Vagina (tissue), 2 donors: ENCODE data around the gene PTPRN2. TPM values are rescaled to one million over a fixed set of nuclear protein-coding genes. Genes with fewer than 3 reads are reported as not detected.
"Not testable (repeated sequence)": the region's sequence is repeated elsewhere in the genome, so short reads cannot be mapped to it uniquely, and the experiment has no call there.

Experiments used
- DNase-seq, 2 donors: peaks; one replicate each; pipeline ENCODE4 v3.0.0-alpha.2; 2017; ENCODE audit errors: extremely low spot score in 2 of 2
- H3K27ac ChIP-seq: fragments of 200-600 bp; sonication (generic); one replicate; pipeline ENCODE4 v1.5.1; 2019
- H3K27me3 ChIP-seq: fragments of 200-600 bp; sonication (generic); one replicate; pipeline ENCODE4 v1.5.1; 2019
- H3K36me3 ChIP-seq, 2 donors: fragments of 200-600 bp; sonication (generic); one replicate each; pipeline ENCODE4 v1.5.1; 2017 to 2019
- H3K4me1 ChIP-seq: fragments of 200-600 bp; sonication (generic); one replicate; pipeline ENCODE4 v1.5.1; 2019
- H3K4me3 ChIP-seq, 2 donors: fragments of 200-600 bp; sonication (generic); 1 replicate in 1 of 2; 2 replicates in 1 of 2; pipeline ENCODE4 v1.5.1; 2016 to 2019
- H3K9me3 ChIP-seq: fragments of 200-600 bp; sonication (generic); one replicate; pipeline ENCODE4 v1.5.1; 2019
- CTCF ChIP-seq, 3 experiments: fragments of 450-650 bp in 2 of 3; fragments of 200-600 bp in 1 of 3; sonication (generic) in 1 of 3; IDR thresholded peaks; one replicate each; pipeline ENCODE4 v1.5.1; 2017 to 2019; ENCODE audit warnings: antibody characterized with exemption in 3 of 3, mild to moderate bottlenecking in 2 of 3, moderate library complexity in 2 of 3
- POLR2A ChIP-seq, 2 donors: fragments of 450-650 bp; IDR thresholded peaks; one replicate each; pipeline ENCODE4 v1.6.1; 2017; ENCODE audit warnings: antibody characterized with exemption in 2 of 2, mild to moderate bottlenecking in 2 of 2, moderate library complexity in 2 of 2
- POLR2AphosphoS5 ChIP-seq, 2 donors: sonication (generic); formaldehyde crosslinking; IDR thresholded peaks; one replicate each; pipeline ENCODE4 v1.9.0; 2017; ENCODE audit warnings: antibody characterized with exemption in 2 of 2, mild to moderate bottlenecking in 2 of 2, low read depth in 1 of 2; ENCODE audit not compliant: insufficient read depth in 1 of 2
- intact Hi-C: fragments of 100-400 bp; cut with DNase I; formaldehyde crosslinking; loops from one replicate; pipeline ENCODE4 v1.15.1; 2023
- total RNA-seq: library from RNA; depleted of rRNA; stranded (reverse); fragments of >200 nt; gene quantifications from one replicate; pipeline ENCODE4 v1.2.3, GENCODE V29; 2016

Gene PTPRN2
- total RNA-seq, 1 donor from 2014 or later: 7.4 TPM

GRCh38 chr7:158204453-158204852 lies 383.2 kb downstream of the PTPRN2 start:
- H3K27me3 ChIP-seq: no peaks in the 10 kb centered on the region
- no peaks in the 10 kb centered on the region for H3K36me3 ChIP-seq
- intact Hi-C loops: no loop called here
- DNase-seq: no peak
- no peaks in the 10 kb centered on the region for H3K4me1 ChIP-seq
- H3K4me3 ChIP-seq: no peak overlapping the region
- H3K9me3 ChIP-seq: no peaks in the 10 kb centered on the region
- H3K27ac ChIP-seq: no peak overlapping the region
- no peak for TF ChIP-seq POLR2AphosphoS5 (IDR thresholded peaks at IDR 0.05; ENCODE audit: insufficient read depth in 1 of 2, low read depth in 1 of 2)
- TF ChIP-seq POLR2A (IDR thresholded peaks at IDR 0.05): no peak
- TF ChIP-seq CTCF (IDR thresholded peaks at IDR 0.05): no peak

DNA sequence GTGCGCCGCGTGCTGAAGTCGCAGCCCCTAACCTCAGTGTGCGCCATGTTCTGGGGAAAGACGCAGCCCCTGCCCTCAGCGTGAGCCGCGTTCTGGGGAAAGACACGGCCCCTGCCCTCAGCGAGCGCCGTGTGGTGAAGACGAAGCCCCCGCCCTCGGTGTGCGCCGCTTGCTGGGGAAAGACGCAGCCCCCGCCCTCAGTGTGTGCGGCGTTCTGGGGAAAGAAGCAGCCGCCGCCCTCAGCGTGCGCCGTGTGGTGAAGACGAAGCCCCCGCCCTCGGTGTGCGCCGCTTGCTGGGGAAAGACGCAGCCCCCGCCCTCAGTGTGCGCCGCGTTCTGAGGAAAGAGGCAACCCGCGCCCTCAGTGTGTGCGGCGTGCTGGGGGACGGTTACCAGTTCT lies 383.7 kb downstream of the PTPRN2 start:
- H3K27me3 ChIP-seq, H3K27ac ChIP-seq, H3K4me1 ChIP-seq, H3K4me3 ChIP-seq, H3K9me3 ChIP-seq, intact Hi-C loops, H3K36me3 ChIP-seq, DNase-seq: not testable (repeated sequence)

- TF ChIP-seq POLR2AphosphoS5 (IDR thresholded peaks at IDR 0.05; ENCODE audit: insufficient read depth in 1 of 2, low read depth in 1 of 2) (no peak), POLR2A (IDR thresholded peaks at IDR 0.05) (no peak), CTCF (IDR thresholded peaks at IDR 0.05) (no peak)
- H3K4me3 ChIP-seq: no peak overlapping the region
- no peak for DNase-seq
- H3K4me1 ChIP-seq: no peaks in the 10 kb centered on the region
- no peak overlapping the region for H3K27ac ChIP-seq
- H3K27me3 ChIP-seq: no peaks in the 10 kb centered on the region
- no peaks in the 10 kb centered on the region for H3K36me3 ChIP-seq
- intact Hi-C loops: no loop called here
- no peaks in the 10 kb centered on the region for H3K9me3 ChIP-seq
These were observed 393.2 kb downstream of the PTPRN2 start for GRCh38 chr7:158194365-158194900.

- DNase-seq: no peak
- Histone ChIP-seq H3K27ac (no peak overlapping the region), H3K36me3 (no peaks in the 10 kb centered on the region), H3K9me3 (no peaks in the 10 kb centered on the region), H3K4me1 (no peaks in the 10 kb centered on the region), H3K27me3 (no peaks in the 10 kb centered on the region), H3K4me3 (no peak overlapping the region)
- intact Hi-C loops: no loop called here
- TF ChIP-seq CTCF (IDR thresholded peaks at IDR 0.05) (no peak), POLR2A (IDR thresholded peaks at IDR 0.05) (no peak), POLR2AphosphoS5 (IDR thresholded peaks at IDR 0.05; ENCODE audit: insufficient read depth in 1 of 2, low read depth in 1 of 2) (no peak)
These were observed 394.2 kb downstream of the PTPRN2 start for GRCh38 chr7:158193446-158193845.

DNA sequence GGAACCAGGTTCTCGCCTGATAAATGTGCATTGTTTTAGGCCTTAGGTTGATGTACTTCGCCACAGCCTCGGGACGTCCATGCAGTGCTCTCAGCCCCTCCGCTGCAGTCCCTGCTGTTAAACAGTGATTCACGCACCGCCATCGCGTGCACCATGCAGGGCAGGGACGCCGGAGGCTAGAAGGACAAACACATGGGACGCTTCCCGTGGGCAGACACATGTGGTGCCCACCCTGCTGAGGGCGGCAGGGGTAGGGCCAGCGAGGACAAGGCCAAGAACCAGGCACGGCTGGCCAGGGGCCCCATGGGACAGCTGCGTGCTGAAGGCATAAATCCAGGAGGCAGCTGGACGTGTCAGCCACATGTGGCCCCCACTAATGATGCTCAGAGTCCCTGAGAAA lies 394.7 kb downstream of the PTPRN2 start:
- Histone ChIP-seq H3K4me3 (no peak overlapping the region), H3K36me3 (no peaks in the 10 kb centered on the region), H3K4me1 (no peaks in the 10 kb centered on the region), H3K9me3 (no peaks in the 10 kb centered on the region), H3K27me3 (no peaks in the 10 kb centered on the region), H3K27ac (no peak overlapping the region)
- no peak for TF ChIP-seq POLR2A (IDR thresholded peaks at IDR 0.05)
- TF ChIP-seq CTCF (IDR thresholded peaks at IDR 0.05): no peak
- TF ChIP-seq POLR2AphosphoS5 (IDR thresholded peaks at IDR 0.05; ENCODE audit: insufficient read depth in 1 of 2, low read depth in 1 of 2): no peak
- no peak for DNase-seq
- intact Hi-C loops: no loop called here
